Mucosa of rectum (tissue), 2 donors: ENCODE results near the gene ELP4.

ENCODE experiments used
- H3K27ac ChIP-seq, 2 donors: one replicate each; pipeline ENCODE4 v1.7.0; 2013; ENCODE audit warnings: inconsistent platforms in 2 of 2, low read depth in 2 of 2, low read length in 2 of 2
- H3K27me3 ChIP-seq, 2 donors: one replicate each; pipeline ENCODE4 v1.7.0; 2013; ENCODE audit warnings: low read length in 2 of 2; ENCODE audit not compliant: control insufficient read depth in 2 of 2, insufficient read depth in 2 of 2
- H3K36me3 ChIP-seq, 2 donors: one replicate each; pipeline ENCODE4 v1.7.0; 2013; ENCODE audit warnings: low read length in 2 of 2; ENCODE audit not compliant: control insufficient read depth in 2 of 2, insufficient read depth in 2 of 2
- H3K4me1 ChIP-seq, 2 donors: one replicate each; pipeline ENCODE4 v1.7.0; 2013; ENCODE audit warnings: low read length in 2 of 2, mild to moderate bottlenecking in 1 of 2; ENCODE audit not compliant: control insufficient read depth in 2 of 2, insufficient read depth in 2 of 2
- H3K4me3 ChIP-seq, 2 donors: one replicate each; pipeline ENCODE4 v1.7.0; 2013; ENCODE audit warnings: low read length in 2 of 2
- H3K9ac ChIP-seq, 2 donors: one replicate each; pipeline ENCODE4 v1.7.0; 2013; ENCODE audit warnings: low read length in 2 of 2, low read depth in 1 of 2, mild to moderate bottlenecking in 1 of 2
- H3K9me3 ChIP-seq, 2 donors: one replicate each; pipeline ENCODE4 v1.7.0; 2013; ENCODE audit warnings: low read length in 2 of 2; ENCODE audit not compliant: control insufficient read depth in 2 of 2
- donor health status: healthy.
- donor health status: Normal muscosa, but diverticular disease.

The ELP4 gene

DNA sequence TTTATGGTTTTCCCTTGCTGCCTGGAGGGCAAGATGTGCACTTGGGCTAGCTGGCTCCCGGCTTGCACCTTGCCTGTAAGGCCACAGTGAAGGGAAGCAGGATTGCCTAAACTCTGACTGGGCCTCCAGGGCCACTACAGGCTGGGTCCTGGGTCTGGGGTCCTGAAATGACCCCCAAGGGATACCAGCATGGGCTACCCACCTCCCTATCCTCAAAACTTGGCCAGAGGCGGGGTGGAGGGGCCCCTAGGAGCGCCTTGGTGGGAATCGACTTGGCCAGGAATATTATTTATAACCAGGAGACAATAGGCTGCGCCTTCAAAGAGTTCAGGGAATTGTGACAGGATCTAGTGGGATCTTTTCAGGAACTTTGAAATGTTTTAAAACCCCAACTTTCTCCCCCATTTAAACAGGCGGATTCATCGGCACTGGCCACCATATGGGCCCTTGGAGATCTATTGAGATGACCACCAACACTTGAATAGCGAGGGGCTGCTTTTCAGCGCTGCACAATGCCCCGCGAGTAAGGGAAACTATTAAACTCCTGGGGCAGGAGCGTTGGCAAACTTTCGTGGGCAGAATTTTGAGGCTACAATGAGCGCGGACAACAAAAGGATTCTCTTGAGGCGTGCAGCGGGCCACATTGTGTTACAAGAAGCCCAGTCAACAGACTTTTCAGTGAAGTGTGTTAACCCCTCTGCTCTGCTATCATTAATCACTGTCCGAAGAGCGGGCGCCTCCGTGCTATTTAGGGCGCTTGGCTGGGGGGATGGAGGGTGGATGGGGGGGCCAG lies 286.3 kb downstream of the ELP4 start:
- H3K27ac ChIP-seq: no peak overlapping the region
- H3K36me3 ChIP-seq: no peaks in the 10 kb centered on the region
- no peaks in the 10 kb centered on the region for H3K9me3 ChIP-seq
- no peak overlapping the region for H3K4me3 ChIP-seq
- H3K4me1 ChIP-seq: peaks cover 0 to 3% of the 10 kb centered on the region in 2 donors
- H3K27me3 ChIP-seq: peaks cover 24 to 39% of the 10 kb centered on the region in 2 donors
- no peak overlapping the region for H3K9ac ChIP-seq

DNA sequence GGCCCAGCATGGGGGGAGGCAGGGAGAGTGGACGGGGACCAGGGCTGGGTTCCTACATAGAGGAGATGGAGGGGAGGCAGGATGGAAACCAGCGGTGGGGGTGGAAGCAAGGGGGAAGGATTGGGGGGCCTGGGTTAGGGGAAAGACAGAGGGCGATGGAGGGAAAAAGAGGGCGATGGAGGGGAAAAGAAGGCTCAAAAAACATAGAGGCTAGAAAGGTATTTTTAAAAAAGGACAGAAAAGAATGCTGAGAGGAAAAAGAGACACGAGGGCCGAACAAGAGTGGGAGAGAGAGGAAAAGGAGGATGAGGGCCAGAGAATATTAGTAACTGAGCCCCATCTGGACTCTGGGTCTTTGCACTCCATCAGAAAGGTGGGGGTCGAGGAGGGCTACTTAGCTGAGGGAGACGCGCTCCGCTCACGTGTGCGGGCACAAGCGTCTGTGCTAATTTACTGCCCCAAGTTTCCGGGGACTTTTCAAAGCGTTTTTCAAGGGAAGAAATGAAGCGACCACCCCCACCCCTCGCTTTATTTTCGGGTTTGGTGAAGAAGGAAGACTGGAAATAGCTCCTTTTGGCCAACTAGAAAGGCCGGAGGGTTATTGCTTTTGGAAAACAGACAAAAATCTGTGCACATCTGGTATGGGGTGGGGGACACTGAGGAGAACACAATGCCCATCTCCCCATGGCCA lies 287.1 kb downstream of the ELP4 start:
- no peak overlapping the region for H3K4me3 ChIP-seq
- peaks cover 0 to 3% of the 10 kb centered on the region in 2 donors for H3K4me1 ChIP-seq
- H3K27me3 ChIP-seq: peaks cover 32 to 46% of the 10 kb centered on the region in 2 donors
- H3K36me3 ChIP-seq: no peaks in the 10 kb centered on the region
- peaks cover 0 to 3% of the 10 kb centered on the region in 2 donors for H3K9me3 ChIP-seq
- no peak overlapping the region for H3K27ac ChIP-seq
- H3K9ac ChIP-seq: no peak overlapping the region

DNA sequence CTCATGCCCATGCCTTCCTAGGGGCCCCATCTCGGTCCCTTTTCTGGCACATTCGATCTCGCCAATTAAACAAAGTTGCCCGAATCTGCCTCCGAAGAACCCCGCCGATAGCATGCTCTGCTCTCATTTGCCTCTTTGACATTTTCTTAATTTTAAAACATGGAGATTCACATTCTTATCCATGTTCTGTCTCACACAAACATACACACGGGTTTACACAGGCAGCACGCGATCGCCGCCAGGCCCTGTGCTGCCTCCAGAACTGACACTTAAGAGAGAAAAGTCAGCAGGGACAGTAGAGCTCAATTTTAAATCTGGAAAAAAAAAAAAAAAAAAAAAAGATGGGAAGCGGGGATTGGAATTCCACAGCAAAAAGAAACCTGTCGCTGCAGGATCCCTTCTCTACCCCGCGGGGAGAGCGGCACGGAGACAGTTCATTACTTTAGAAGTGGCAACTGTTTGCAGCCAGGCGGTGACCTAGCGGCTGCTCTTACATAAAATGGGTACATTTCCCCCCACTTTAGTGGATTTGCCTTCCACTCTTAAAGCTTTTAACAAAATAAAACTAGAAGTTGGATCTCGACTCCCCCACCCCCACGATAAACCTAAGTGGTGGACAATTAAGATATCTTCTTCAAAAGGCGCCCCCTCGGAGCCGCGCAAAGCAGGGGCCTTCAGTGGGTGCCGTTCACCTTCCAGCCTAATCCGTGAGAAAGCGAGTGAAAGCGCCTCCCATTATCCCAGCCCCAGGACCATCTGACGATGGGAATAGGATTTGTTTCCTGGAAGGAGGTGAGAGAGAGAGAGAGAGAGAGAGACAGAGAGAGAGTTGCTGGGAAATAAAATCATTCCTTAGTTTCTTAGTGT lies 287.9 kb downstream of the ELP4 start:
- peaks cover 0 to 3% of the 10 kb centered on the region in 2 donors for H3K4me1 ChIP-seq
- H3K9ac ChIP-seq: no peak overlapping the region
- no peaks in the 10 kb centered on the region for H3K36me3 ChIP-seq
- no peak overlapping the region for H3K4me3 ChIP-seq
- peaks cover 0 to 3% of the 10 kb centered on the region in 2 donors for H3K9me3 ChIP-seq
- peaks cover 34 to 48% of the 10 kb centered on the region in 2 donors for H3K27me3 ChIP-seq
- H3K27ac ChIP-seq: no peak overlapping the region

DNA sequence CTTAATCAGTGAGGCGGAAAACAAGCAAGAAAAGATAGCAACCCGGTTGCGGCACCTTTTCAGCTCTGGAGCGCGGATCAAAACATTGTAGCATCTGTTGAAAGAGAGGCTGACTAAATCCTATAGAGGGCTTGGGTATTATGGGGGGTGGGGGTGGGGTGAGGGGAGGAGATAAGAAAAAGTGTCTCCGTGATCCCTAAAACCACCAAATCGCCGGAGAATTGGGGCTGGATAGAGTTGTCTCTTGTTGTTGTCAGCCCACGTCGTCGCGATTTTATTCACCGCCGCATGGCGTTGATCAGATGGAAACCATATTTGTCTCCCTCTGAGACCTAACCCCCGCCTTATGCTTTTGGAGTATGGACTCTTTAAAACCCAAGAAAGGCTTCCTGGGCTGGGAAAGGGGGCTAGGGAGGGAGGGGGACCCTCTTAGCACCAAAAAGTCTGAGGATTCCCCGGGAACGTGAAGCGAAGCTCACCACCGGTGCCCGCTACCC lies 288.5 kb downstream of the ELP4 start:
- peaks cover 41 to 54% of the 10 kb centered on the region in 2 donors for H3K27me3 ChIP-seq
- no peaks in the 10 kb centered on the region for H3K36me3 ChIP-seq
- no peak overlapping the region for H3K4me3 ChIP-seq
- H3K9ac ChIP-seq: no peak overlapping the region
- no peak overlapping the region for H3K27ac ChIP-seq
- H3K9me3 ChIP-seq: peaks cover 0 to 3% of the 10 kb centered on the region in 2 donors
- peaks cover 0 to 3% of the 10 kb centered on the region in 2 donors for H3K4me1 ChIP-seq

GRCh38 chr11:31798554-31799434 lies 289.2 kb downstream of the ELP4 start:
- peaks cover 48 to 61% of the 10 kb centered on the region in 2 donors for H3K27me3 ChIP-seq

DNA sequence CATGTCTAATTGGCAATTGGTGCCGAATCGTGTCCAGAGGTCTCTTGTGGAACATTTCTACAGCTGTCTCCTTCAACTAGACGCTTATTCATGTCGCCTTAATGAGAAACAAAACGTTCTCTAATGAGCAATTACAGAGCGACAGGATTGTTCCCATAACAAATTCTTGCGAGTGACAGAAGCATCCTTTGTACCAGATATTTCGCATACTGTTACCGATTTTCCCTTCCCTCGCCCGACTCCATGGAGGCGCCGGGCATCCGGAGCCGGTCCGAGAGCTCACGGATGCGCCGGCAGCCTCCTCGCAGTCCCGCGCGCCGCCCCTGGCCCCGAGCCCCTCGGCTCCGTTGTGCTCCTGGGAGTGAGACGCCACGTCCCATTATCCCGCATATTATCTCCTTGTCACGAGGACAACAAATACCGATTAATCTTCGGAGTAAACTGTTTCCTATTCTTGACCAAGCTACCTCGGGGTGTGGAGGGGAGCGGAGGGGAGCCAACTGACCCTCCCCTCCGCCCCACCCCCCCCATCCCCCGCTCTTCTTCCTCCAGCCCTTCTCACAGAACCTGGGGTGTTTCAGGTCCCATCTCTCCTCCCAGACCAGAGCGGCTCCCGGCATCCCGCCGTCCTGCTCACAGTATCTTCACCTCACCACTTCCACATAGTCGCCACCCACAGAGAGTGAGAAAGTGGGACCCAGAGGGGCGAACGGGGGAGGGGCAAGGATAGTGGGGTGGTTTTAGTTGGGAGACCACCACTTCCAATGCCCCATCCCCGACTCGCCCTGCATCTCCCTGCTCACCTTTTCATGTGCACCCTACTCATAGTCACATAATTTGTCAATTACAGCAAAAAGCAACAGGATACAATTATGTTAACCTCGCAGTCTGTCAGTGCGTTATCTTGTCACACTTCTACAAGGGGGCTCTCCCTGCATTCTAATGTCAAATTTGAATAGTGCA lies 290.1 kb downstream of the ELP4 start:
- Histone ChIP-seq H3K36me3 (no peaks in the 10 kb centered on the region), H3K9me3 (peaks cover 0 to 3% of the 10 kb centered on the region in 2 donors), H3K27me3 (peaks cover 55 to 70% of the 10 kb centered on the region in 2 donors), H3K27ac (no peak overlapping the region), H3K9ac (no peak overlapping the region), H3K4me1 (peaks cover 1 to 7% of the 10 kb centered on the region in 2 donors), H3K4me3 (no peak overlapping the region)

More at GRCh38 chr11:31798554-31799434, 289.2 kb downstream of the ELP4 start:
- no peak overlapping the region for H3K4me3 ChIP-seq
- H3K27ac ChIP-seq: no peak overlapping the region
- peaks cover 0 to 3% of the 10 kb centered on the region in 2 donors for H3K4me1 ChIP-seq
- no peak overlapping the region for H3K9ac ChIP-seq
- no peaks in the 10 kb centered on the region for H3K36me3 ChIP-seq
- H3K9me3 ChIP-seq: peaks cover 0 to 3% of the 10 kb centered on the region in 2 donors

DNA sequence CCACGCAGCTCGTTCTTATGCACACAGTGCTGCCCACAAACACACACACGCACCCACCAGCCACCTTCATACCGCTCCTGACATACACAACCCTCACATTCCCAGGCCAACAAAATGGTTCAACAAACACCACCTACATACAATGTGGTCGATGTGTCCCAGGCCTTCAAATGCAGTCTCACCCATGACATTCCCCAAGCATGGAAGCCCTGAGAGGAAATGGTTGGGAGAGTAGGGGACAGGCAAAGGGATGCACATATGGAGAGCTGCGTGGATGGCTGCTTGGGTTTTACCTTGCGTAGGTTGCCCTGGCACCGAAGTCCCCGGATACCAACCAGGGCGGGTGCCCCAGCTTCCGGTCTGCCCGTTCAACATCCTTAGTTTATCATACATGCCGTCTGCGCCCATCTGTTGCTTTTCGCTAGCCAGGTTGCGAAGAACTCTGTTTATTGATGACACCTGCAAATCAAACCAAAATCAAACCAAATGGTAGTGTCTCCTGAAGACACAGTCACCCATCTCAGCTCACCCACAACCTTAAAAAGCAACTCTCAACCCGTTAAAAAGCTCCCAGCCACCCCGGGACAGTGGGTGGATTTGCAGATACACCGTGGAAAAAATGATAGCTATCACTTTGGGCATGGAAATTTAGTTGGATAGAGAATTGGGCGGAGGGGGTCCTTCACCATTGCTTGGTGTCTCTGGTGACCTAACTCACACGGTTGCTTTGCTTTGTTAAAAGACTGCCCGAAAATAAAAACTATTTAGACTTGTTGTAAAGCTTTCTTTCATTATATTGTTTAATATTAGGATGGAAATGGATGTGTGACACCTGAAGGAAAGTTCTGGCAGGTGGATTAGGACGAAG lies 291.1 kb downstream of the ELP4 start:
- Histone ChIP-seq H3K4me3 (no peak overlapping the region), H3K4me1 (peaks cover 4 to 9% of the 10 kb centered on the region in 2 donors), H3K27ac (no peak overlapping the region), H3K9ac (no peak overlapping the region), H3K27me3 (peaks cover 64 to 79% of the 10 kb centered on the region in 2 donors), H3K36me3 (no peaks in the 10 kb centered on the region), H3K9me3 (peaks cover 0 to 3% of the 10 kb centered on the region in 2 donors)

- Histone ChIP-seq H3K4me3 (no peak overlapping the region), H3K4me1 (peaks cover 4 to 9% of the 10 kb centered on the region in 2 donors), H3K27me3 (peaks cover 66 to 85% of the 10 kb centered on the region in 2 donors), H3K9me3 (peaks cover 0 to 3% of the 10 kb centered on the region in 2 donors), H3K9ac (no peak overlapping the region), H3K27ac (no peak overlapping the region), H3K36me3 (no peaks in the 10 kb centered on the region)
Observed at GRCh38 chr11:31801298-31801702, 291.7 kb downstream of the ELP4 start.
